ENCODE measurements around the gene CHRDL2.

Gene CHRDL2

DNA sequence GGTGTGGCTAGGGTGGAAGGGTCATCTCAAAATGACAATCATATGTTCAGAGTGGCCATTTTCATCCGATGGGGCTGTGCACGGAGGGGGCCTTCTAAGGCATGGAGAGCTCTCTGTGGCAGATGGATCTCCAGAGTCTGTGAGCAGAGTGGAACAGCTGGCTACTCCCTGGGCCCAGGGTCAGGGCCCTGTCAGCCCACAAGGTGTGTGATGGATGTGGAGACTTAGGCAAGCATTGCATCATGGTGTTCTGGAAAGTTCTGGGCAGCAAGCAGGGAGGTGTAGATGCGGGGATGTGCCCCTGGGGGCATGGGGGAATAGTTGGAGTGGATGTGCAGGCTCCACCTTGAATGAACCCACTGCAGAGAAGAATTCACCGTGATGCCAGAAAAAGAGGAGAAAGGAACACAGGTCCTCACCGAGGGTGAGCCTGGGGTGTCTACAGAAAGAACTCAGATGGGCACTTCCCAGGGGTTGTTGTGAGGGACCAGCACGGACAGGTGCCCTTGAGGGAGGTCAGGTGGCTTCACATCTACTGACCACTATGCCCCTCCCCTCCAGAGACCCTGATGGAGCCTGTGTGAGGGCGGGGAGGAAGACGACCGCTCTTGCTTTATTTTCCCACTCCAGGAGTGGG is 51.1 kb downstream of the CHRDL2 start:
- H3K4me3 ChIP-seq (ENCODE audit: low read depth, low read length) = no peak overlapping the region
- TF ChIP-seq, protein P1, sequence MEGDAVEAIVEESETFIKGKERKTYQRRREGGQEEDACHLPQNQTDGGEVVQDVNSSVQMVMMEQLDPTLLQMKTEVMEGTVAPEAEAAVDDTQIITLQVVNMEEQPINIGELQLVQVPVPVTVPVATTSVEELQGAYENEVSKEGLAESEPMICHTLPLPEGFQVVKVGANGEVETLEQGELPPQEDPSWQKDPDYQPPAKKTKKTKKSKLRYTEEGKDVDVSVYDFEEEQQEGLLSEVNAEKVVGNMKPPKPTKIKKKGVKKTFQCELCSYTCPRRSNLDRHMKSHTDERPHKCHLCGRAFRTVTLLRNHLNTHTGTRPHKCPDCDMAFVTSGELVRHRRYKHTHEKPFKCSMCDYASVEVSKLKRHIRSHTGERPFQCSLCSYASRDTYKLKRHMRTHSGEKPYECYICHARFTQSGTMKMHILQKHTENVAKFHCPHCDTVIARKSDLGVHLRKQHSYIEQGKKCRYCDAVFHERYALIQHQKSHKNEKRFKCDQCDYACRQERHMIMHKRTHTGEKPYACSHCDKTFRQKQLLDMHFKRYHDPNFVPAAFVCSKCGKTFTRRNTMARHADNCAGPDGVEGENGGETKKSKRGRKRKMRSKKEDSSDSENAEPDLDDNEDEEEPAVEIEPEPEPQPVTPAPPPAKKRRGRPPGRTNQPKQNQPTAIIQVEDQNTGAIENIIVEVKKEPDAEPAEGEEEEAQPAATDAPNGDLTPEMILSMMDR (IDR thresholded peaks at IDR 0.05; ENCODE audit: low read depth, low read length) = no peak

DNA sequence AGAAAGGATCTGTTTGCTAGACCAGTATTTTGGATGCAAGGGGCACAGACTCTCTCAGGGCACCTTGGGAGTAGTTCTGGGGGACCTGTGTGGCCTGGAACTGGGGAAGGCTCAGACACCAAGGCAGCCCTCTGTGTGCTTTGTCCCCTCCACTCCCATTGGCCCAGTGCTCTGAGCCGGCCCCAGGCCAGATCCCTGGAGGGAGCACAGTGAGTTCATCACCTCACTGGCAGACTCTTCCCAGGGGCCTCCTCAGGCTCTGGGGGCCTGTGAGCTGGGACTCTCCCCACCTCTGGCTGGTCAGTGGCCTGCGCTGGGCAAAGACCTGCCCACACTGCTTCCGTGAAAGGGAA is 51.7 kb downstream of the CHRDL2 start:
- no peak overlapping the region for H3K4me3 ChIP-seq (ENCODE audit: low read depth, low read length)
- TF ChIP-seq, protein P1 (IDR thresholded peaks at IDR 0.05; ENCODE audit: low read depth, low read length) = no peak

DNA sequence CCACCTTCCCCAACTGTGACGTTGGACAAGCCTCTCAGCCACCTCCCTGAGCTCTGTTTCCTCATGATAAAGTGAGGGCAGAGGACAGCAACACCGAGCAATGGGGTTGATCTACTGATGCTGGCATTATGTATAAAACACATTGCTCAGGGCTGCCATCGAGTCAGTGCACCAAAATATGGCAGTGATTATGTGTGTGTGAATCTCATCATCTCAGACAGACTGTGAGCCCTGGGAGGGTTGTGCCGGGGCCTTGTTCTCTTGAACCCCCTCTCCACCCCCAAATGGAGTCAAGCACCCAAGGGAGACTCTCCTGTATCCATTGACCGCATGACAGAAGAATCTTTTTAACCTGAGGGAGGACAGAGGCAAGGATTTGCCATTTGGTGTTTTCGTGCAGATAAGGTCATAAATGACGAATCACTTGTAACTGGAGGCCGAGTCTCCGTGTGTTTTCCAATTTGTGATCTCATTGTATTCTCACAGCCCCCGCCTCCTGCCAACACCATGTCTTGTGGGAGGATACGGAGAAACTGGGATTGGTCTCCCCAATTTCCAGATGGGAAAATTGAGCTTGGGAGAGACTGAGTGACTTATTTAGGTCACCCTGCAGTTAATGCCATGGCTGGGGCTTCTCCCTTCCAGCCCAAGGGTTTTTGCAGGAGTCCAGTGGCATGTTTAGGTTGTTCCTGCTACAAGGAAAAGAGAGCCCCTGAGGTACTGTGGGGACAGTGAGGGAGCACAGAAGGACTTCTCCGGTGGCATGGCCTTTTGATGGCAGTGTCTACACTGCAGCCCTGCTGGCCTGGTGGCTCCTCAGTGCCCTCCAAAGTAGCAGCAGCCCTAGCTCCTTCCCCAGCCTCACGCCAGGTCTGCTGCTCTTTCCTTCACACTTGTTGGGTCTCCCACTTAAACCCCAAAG is 52.4 kb downstream of the CHRDL2 start:
- TF ChIP-seq, protein P1 (IDR thresholded peaks at IDR 0.05; ENCODE audit: low read depth, low read length) = no peak
- no peak overlapping the region for H3K4me3 ChIP-seq (ENCODE audit: low read depth, low read length)

DNA sequence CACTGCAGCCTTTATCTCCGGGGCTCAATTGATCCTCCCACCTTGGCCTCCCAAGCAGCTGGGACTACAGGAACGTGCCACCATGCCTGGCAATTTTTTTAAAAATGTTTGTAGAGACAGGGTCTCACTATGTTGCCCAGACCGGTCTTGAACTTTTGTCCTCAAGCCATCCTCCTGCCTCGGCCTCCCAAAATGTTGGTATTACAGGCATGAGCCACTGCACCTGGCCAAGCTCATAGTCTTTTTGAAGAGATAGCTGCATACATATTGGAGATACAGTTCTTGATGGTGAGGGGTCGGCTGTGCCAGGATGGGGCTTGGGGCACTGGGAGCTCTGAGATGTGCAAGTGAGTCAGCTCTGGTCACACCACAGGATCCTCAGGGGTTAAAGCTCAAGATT is 53.2 kb downstream of the CHRDL2 start:
- TF ChIP-seq, protein P1 (IDR thresholded peaks at IDR 0.05; ENCODE audit: low read depth, low read length) = no peak
- no peak overlapping the region for H3K4me3 ChIP-seq (ENCODE audit: low read depth, low read length)

DNA sequence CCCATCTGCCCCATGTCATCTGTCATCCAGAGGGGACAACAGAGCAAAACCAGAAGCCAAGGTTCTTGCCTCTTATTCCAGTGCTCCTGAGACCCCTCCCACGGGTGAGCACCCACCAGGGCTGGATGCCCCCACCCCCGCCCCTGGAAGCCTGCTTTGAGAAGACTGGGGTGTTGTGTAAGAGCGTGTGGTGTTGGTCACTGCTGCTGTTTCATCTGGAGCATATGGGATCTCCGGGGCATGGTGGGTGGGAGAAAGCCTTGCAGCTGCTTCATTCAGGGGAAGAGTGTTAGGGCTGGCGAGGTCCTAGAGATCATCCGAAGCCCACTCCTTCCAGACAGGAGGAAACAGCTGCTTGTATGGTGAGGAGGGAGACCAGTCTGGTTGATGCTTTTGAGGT is 54.1 kb downstream of the CHRDL2 start:
- H3K4me3 ChIP-seq (ENCODE audit: low read depth, low read length) = no peak overlapping the region
- TF ChIP-seq, protein P1 (IDR thresholded peaks at IDR 0.05; ENCODE audit: low read depth, low read length) = no peak

DNA sequence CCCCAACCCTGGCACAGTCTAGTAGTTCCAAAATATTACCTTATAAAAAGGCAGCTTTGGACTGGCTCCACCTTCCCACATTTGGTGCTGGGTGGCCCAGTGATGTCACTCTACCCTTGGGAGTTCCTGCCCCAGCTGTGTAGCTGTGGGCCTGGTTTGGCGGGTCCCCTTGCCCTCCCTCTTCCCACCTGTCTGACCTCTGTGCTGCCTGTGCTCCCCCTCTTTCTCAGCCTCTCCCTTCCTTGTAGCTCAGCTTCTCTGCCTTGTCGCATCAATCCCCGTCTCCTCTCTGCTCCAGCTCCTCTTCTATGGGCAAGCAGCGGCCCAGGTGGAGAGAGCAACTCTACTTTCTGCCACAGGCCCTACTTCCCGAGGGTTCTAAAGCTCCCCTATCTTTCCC is 54.6 kb downstream of the CHRDL2 start:
- TF ChIP-seq, protein P1 (IDR thresholded peaks at IDR 0.05; ENCODE audit: low read depth, low read length) = no peak

DNA sequence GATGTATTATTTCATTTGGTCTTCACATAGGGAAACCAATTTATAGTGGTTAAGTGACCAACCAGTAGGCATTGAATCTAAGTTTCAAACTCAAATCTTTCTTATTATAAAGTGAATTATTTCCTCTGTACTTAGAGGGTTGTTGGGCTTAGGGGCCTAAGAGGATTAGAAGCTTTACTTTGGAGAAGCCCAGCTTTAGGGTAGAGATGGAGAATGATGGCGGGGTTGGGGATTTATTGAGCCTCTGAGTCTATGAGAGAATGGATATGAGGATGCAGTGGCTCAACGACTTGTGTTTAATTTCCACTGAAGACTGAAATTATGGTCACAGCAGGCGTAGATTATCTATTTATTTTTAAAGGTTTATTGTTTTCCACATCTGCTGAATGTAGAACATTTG is 55.5 kb downstream of the CHRDL2 start:
- H3K4me3 ChIP-seq (ENCODE audit: low read depth, low read length) = no peak overlapping the region
- TF ChIP-seq, protein P1 (IDR thresholded peaks at IDR 0.05; ENCODE audit: low read depth, low read length) = no peak

More for the DNA sequence above, 54.6 kb downstream of the CHRDL2 start:
- H3K4me3 ChIP-seq (ENCODE audit: low read depth, low read length) = no peak overlapping the region

All from WI38 (cell line).